Activated CD4-positive, alpha-beta T cell treated with anti-CD3 and anti-CD28 coated beads for 48 hours (primary cell): ENCODE measurements around the gene ADAM12.

Experiments
- DNase-seq: peaks from one replicate; pipeline ENCODE4 v3.0.0-alpha.2; 2020

Gene ADAM12

DNA sequence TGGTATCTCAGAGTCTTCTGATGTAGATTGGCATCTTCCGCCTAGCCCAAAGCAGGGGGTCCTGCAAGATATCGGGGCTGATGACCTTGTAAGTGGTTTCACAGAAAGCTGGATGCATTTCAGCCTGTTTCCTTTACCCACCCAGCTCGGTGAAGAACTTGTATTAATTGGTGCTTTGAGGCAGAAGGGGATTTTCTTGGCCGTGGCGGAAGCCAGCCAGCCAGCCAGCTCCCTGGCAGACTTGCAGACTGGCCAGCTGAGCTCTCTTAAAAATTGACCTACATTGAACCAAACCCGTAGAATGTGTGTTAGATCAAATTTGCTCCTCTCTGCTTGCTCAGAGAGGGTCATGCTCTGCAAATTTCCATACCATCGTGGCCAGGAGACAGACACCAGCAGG lies 218.4 kb downstream of the ADAM12 start:
- DNase-seq: no peak

DNA sequence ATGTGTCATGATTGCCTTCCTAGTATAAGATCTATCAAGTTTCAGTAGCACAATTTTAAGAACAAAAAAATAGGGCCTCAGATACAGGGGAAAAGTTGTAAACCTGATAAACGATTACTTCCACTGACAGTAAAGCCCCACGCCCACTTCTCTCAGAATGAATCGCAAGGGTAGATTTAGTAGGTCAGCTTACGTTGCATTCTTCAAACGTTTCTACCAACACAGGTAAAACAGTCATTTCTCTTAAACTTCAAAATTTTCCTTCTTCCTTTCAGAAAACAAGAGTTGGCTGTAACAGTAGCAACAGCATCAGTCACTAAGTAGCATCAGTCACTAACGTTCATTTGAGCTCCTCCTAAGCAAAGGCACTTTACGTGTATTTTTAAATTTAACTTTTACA lies 221.5 kb downstream of the ADAM12 start:
- peak; percentile 58 for DNase-seq

DNA sequence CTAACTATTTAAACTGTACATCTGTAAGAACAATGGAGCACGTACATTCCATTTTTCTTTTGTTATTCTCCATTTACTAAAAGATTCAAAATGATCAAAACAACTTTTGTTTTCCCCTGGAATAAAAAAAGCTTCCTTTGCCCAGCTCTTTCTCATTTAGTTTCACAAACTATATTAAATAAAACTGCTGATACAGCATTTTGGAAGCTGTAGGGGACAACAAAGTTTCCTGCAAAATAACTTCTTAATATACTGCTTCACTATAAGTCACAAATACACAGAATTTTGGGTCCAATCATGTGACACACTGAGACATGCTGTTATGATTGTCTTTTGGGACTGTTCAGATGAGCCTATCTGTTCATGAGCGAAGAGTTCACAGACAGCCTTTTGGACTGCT lies 222.4 kb downstream of the ADAM12 start:
- no peak for DNase-seq

DNA sequence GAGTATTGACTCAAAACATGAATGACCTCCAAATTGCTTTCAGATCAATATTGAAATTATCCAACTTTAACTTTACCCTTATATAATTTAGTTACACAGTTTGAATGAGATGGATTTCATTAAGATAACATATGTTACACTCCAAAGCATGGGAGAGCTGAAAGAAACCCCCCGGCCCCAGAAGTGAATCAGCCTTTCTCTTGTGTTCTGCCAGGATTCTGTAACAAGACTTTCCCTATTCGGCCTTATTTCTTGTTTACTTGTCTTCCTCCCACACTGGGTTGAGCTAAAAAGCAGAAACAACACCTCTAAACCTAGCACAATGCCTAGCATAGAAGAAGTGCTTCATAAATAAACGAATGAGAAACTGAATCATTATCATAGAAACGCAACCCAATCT lies 224.8 kb downstream of the ADAM12 start:
- DNase-seq: no peak

DNA sequence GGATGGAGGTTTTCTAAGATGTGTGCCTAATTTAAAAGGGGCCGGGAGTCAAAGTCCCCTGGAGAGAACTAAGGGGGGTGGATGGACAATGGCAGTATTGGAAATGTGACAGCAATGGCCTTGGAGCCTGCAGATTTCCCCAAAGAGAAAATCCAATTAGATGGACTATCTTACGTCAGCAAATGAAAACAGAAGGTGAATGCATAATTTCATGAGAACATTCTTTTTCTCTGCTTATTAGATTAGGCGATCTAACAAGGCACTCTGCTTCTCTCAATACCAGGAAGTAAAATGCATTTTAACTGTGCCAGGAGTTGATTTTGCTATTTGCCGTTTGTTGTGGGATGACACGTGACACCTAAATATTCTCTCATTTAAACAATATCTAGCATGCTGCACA lies 226.6 kb downstream of the ADAM12 start:
- no peak for DNase-seq

DNA sequence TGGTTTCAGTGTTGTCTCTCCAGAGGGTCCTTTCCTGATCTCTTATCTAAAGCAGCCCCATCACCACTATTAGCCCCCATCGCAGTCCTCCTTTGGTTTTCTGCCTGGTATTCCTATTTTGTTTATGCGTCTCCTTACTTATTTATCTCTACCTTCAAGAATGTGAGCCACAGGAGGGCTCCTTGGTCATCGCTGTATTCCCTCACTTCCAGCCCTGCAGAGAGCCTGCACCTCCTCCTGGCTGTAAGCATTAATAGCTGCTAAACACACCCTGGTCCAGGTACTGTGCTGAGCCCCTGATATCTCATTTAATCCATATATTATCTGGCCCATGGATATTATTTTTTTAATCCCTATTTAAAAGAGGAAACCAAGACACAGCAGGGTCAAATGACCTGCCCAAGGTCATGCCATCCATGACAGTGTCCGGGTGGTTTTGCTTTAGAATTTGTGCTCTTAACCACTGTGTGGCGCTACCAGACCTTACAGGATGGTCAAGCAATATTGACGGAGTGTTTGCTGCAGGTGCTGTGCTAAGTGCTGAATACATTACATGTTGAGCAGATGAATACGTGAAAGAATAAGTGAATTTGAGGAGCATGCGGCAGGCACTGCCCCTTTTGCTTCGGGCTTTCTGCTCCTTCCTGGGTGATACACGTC lies 227.2 kb downstream of the ADAM12 start:
- no peak for DNase-seq

DNA sequence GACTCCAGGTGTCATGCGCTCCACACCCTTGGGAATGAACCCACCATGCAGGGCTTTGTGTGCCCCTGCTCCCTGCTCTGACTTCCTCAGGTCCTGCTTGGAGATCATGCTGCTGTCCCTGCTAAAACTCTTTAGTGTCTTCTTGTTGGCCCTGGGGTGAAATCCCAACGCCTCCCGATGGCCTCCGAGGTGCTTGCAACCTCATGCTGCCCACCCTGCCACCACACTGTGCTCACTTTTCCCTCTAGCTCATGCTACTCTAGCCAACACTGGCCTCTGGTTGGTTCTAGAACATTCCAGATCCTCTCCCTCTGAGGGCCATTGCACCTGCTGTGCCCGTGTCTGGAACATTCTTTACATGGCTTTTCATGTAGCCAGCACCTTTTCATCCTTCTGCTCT lies 227.7 kb downstream of the ADAM12 start:
- DNase-seq: no peak

DNA sequence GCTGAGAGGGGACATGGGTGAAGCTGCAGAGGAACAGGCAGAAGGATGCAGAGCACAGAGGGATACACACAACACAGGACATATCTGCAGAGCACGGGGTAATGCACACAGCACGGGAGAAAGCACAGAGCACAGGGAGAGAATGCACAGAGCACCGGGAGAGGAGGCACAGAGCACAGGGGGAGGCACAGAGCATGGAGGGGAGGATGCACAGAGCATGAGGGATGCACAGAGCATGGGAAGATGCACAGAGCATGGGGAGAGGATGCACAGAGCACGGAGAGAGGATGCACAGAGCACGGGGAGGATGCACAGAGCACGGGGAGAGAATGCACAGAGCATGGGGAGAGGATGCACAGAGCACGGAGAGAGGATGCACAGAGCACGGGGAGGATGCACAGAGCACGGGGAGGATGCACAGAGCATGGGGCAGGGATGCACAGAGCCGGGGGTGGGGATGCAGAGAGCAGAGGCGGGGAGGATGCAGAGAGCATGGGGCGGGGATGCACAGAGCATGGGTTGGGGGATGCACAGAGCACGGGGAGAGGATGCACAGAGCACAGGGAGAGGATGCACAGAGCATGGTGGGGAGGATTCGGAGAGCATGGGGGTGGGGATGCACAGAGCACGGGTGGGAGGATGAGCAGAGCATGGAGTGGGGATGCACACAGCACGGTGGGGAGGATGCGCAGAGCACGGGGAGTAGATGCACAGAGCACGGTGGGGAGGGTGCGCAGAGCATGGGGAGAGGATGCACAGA lies 230.0 kb downstream of the ADAM12 start:
- no peak for DNase-seq

DNA sequence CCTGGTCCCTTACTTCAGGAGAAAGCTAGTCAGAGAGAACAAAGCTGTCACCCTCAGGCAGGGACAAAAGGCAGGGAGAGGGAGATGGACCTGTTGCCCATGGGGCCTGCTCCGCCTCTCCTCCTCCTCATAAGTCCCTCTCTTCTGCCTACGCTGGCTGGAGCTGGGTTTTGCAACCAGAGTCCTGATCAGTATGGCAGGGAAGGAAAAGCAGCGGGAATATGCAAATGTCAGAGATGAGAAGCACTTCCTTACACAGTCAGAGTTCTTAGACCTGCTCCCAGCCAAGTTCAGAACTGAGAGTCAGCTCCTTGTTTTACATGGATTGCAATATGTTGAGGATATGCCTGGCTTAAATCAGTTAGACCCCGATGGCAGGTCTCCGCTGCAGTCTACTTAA lies 231.1 kb downstream of the ADAM12 start:
- DNase-seq: no peak

DNA sequence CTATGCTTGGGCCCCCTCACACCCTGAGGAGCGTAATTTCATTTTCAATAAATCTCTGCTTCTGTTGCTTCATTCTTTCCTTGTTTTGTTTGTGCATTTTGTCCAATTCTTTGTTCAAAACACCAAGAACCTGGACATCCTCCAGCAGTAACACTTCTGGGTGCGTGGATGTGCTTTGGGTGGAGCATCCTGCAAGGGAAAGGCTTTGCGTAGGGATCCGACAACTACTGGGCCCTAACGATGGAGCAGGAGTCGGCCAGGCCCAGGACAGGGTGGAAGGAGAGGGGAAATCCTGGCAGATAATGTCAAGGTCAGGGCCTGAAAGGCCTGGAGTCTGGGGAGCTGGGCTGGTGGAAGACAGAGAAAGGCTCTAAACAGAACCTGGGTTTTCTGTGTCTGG lies 231.8 kb downstream of the ADAM12 start:
- DNase-seq: no peak

DNA sequence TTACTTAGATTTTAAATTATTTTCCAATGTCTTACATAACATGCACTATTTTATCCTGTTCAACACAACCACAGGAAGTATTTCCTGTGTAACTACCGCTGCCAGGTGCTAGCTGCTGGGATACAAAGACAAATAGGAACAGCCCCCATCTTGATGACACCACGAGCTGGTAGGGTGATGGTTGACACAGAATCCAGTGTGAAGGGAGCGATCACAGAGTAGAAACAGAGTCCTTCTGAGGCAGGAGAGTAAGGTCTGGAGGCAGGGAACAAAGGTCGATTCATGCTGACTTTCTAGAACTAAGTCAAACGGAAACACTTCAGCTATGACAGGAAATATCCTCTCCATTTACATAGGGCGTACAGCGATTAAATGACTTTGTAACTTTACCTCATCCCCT lies 232.3 kb downstream of the ADAM12 start:
- DNase-seq: no peak

DNA sequence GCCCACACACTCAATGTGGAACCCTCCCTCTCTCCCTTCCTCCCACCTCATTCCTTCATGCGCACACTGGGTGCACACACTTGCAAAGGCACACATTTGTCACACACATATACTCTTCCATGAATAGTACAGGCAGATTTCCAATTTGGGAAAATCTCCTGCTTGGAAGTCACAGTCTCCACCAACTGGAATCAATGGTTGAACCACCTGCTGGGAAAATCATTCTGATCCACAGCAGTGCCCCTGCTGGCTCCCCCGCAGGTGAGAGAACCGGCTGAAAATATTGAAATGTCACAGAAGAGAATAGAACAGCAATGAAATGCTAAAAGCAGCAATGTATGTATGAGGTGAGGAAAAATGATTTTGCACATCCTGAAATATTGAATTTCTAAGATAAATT lies 232.7 kb downstream of the ADAM12 start:
- DNase-seq: no peak

DNA sequence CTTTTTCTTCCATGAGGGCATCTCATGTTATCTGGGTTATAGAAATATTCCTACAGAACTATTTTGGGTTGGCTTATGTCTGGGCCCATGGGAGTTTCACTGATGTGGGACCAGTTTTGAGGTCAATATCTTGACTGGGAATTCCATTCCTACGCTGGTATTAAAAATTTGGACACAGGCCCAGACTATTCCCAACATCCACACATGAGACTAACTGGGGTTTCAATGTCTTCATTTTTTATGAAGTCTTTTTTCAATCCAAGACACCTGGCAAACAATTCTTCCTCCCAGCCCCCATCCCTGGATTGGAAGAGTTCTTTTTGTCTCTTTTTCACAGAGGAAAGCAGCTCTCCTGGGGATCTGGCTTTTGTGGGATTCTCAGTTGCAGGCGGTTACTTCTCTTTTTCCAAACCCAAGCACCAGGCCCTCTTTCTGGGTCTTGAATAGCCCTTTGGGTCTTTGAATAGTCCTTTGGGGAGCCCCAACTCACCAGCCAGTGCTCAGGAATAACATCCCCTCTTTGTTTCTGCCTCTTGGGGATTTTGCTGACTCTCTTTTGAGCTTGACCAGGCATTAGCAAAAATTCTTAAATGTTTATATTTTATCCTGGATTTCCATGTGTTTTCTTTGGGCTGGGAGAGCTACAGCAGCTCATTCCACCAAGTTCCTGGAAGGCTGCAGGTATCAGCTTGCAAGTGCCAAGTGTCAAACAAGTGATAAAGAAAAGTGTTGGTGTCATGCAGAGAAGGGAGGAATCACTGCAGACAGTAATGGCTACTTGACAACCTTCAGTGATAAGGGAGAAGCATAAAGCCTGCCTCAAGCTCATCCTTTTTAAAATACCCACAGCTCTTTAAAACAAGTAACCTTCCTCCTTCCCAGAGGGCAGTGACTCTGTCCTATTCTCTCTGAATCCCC lies 234.3 kb downstream of the ADAM12 start:
- DNase-seq: no peak

DNA sequence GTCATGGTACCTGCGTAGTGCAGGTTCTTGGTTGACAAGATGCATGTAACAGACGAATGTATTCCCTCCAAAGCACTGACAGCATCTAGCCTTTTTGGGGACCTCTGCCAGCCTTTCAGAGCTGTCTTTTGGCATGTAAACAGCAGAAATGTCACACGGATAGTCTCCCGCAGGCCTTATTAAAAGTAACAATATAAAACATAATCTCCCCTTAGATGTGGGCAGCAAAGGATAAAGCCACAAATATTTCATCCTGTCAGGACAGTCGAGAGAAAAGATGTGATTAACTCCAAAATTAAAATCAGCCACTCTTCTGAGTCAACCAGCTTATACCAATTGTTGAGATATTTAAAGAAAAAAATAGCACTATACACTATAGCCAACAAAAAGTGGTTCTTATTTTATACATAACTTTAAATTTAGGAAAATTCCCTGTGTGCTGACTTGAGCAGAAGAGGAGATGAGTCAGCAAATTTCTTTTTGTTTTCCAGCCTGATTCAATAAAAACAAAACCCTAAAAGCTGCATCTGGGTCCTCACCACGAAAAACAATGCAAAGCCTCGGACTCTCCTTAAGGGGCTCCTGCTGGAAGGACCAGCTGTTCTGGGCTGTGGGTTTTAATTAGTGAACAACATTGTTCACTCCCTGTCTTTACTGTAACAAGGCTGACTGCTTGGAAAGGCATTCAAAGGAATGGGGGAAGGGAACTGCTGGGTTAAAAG lies 240.2 kb downstream of the ADAM12 start:
- DNase-seq: no peak

DNA sequence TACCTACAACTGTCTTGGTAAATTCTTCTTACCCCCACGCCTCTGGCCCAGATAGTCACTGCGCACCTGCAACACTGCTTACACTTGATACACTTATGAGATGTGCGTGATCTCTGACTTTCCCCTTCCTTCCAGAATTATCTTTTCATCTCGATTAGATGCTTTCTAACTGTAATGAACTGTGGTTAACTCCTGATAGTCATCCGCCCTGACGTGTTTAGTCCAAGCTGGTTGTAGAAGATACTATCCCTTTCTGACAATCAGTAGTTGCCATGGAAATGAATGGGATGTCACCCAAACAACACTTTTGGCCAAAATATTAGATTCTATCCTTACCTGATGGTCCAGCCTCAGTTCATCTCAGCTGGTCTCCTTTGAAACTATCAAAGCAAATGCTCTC lies 241.5 kb downstream of the ADAM12 start:
- DNase-seq: no peak

DNA sequence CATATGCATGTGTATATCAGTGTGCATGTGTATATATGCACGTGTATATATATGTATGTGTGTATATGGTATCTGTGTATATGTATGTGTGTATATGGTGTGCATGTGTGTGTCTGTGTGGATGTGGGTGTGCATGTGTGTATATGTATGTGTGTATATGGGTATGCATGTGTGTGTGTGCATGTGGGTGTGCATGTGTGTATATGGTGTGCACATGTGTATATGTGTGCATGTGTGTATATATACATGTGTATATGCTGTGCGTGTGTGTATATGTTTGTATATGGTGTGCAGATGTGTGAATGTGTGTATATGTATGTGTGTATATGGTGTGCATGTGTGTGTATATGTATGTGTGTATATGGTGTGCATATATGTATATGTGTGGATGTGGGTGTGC lies 245.2 kb downstream of the ADAM12 start:
- DNase-seq: no peak

DNA sequence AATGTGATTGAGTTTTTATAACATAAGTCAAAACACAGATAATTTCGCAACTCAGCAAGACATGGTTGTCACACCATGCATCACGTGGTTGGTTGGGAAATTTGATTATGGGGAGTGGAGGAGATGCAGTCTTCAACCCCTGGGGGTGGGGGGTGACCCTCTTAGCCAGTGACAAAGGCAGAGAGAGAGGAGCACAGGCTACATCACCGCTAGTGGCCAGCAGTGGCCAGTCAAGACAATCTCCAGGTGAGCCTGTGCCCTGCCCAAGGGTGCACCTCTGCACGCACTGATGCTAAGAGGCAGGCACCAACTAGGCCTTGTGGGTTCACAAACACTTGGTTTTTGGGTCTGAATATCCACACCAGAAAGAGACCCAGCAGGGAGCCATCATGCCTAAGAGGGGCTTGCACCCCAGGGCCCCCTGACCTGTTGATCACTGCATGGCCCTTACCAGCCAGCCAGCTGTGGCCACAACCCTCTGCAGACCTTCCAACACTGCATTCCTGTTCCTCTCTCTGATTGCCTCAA lies 247.5 kb downstream of the ADAM12 start:
- DNase-seq: no peak

DNA sequence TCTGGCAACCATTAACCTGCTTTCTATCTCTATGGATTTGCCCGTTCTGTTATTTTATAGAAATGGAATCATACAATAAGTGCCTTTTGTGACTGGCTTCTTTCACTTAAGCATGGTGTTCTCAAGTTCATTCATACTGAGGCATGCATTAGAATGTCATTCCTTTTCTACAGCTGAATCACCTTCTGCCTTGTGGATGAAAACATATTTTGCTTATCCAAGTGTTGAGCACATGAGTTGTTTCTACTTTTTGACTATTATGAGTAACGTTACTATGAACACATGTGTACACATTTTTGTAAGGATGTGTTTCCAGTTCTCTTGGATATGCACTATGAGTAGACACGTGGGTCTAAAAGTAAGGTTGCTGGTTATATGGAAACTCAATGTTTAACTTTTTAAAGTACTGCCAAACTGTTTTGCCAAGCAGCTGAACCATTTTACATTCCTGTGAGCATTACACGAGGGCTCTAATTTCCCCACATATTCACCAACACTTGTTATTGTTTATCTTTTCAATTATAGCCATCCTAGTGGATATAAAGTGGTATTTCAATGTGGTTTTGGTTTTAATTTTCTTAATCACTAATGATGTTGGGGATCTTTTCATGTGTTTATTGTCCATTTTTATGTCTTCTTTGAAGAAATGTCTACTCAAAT lies 250.6 kb downstream of the ADAM12 start:
- DNase-seq: no peak

DNA sequence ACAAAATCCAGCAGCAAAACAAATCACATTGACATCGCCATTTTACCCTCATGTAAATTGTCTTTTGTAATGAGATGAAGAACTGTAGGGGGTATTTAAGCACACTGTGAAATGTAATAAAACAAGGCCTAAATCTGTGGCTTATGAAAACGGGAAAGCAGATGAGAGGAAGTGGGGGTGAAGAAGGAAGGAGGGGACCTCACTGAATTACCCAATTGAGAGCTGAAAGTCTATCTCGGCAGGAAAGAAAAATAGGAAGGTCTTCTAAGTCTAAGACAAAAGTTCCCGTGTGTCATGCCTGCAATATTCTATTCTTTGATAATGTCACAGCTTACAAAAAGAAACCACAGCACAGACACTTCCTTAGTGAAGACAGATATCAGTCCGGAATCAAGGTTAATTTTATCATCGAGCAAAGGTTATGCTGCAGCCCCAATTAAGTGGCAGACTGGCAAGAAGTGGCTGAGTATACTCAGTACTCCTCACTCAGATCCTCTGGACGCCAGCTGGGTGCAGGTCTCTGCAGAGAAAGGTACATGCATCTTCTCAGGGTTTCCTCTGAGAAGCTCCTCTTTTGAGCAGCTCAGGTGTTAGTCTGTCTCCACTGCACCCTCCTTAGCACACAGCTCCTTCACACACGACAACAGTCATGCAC lies 252.2 kb downstream of the ADAM12 start:
- no peak for DNase-seq

DNA sequence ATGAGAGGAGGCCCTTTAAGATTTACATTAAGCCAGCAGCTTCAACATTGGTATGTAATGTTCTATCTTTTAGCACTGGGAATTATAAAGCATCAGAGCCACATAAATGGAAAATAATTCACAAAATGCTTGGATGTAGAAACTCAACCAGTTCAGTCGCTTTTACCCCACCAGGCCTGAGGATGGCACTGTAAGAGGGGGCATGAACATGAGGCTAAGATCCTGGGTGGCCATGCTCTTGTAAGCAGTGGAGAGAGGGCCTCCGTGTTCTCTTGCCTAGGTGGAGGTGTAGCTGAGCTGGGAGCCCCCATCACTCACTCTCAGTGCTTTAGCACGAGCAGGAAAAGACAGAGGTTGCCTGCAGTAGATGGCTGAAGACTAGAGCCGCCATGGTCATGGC lies 253.1 kb downstream of the ADAM12 start:
- DNase-seq: peak; percentile 17

DNA sequence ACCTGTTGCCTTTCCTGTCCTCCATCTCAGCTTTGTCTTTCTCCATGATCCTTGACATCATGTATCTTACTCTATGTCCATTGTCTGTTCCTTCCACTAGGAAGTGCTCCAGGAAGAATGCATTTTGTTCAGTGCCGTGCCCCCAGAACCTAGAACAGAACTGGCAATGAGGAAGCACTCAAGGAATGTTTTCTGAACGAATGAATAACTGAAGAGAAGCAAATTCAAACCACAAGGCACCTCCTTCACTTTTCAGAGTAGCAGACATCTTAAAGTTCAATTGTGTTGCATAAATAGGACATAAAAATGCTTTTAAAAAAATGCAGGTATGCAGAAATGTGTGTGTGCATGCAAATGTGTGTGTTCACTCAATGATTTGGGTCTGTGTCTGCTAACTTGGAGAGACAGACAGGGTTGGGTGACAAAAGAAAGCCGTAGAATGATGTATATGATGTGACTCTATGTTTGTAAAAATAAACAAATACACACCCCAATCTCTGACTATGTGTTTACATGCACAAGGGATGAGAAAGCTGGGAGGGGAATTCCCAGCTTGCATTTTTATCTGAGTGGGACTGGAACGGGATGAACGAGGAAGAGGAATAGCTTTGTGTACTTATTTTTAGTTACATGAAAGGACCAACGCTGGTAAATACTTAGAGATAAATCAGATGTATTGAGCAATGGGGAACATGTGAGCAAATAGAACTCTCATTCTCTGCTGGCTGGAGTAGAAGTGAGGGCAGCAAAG lies 254.2 kb downstream of the ADAM12 start:
- DNase-seq: no peak
